DMS79 treated with DMSO at 0.1 percent for 48 hours (cell line): ENCODE results near the gene CNTN1.
"Not testable (repeated sequence)": the region's sequence is repeated elsewhere in the genome, so short reads cannot be mapped to it uniquely, and the experiment has no call there.

Experiments
- DNase-seq: peaks from one replicate; lab custom pipeline; 2025; lab: John Stamatoyannopoulos, UW

Gene CNTN1

GRCh38 chr12:40701756-40702155, 9.5 kb downstream of the CNTN1 start:
- no peak for DNase-seq

GRCh38 chr12:40711121-40711520, 18.9 kb downstream of the CNTN1 start:
- no peak for DNase-seq

GRCh38 chr12:40714636-40715035, 22.4 kb downstream of the CNTN1 start:
- no peak for DNase-seq

- DNase-seq, result no peak
These were observed 23.8 kb downstream of the CNTN1 start for GRCh38 chr12:40716037-40716436.

- DNase-seq, result no peak
These were observed 25.3 kb downstream of the CNTN1 start for GRCh38 chr12:40717576-40717975.

DNA sequence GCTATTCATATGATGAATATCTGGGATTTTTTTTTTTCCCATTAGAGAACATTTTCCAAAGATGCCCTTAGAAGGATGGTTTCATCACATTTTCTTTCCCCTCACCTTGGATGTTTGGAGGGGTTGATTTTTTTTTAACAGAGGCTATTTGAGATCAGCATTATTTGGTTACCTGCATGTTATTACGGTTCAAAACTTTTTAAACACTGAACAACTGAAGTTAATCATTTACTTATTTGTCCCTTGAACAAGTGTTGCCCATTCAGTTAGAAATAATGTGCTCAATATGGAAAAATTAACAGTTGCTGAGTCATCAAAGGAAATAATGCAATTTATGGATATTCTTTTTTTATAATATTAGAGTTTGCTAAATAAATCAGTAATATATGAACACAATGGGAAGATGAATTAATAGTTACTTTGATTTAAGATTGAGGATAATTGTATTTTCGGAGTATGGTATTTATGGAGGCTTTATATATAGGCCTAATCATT, 26.7 kb downstream of the CNTN1 start:
- no peak for DNase-seq

DNA sequence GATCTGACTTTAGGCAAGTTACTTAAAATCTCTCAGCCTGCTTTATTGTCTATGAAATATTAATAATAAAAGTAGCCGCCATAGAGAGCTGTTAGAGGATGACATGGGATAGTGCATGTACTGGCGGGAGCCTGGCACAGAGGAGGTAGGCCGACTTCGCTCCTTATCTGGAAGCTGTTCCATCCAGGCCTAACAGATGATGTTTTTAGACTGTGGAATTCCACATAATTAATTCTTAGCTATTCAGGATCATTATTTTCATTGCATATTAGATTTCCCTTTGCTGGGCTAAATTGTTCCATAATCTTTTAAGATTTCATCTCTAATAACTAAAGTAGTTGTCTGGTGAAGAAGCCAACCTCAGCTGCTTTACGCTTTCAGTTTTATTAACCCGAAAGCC, 30.8 kb downstream of the CNTN1 start:
- no peak for DNase-seq

DNA sequence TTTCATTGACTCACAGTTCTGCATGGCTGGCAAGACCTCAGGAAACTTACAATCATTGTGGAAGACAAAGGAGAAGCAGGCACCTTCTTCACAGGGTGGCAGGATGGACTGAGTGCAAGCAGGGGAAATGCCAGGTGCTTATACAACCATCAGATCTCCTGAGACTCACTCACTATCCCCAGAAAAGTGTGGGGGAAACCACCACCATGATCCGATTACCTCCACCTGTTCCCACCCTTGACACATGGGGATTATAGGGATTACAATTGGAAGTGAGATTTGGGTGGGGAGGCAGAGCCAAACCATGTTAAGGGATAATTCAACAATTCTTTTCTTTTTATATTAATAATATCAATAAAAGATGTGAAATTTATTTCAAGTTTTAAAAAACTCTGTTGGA, 34.1 kb downstream of the CNTN1 start:
- no peak for DNase-seq

DNA sequence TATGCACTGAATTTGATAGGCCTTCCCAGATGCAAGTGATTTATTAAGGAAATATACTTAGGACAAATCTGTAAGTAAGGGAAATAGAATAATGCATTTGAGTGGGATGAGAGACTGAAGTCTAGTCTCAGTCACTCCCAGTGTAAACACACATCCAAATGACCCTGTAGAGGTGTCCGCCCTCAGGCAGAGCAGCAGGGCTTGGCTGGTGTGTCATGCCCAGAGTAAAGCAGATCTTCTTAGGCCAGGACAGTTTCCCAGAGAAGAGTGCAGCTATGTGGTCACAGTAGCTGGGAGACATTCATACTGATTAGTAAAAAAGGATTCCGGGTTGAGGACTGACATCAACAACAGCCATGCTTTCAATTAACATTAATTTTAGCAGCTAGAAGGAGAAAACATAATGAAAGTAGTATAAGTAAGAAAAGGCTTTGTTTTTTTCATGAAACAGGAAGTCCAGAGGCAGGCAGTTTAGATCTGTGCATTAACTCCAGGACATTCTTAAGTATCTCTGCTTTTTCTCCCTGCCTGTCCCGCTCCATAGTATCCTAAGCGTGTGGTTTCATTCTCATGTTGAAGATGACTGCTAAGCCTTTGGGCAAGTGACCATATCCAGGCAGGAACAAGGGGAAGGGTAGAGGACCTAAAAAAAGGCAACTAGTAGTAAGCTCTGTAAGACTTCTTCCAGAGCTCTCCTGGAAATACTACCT, 35.7 kb downstream of the CNTN1 start:
- DNase-seq, result no peak

DNA sequence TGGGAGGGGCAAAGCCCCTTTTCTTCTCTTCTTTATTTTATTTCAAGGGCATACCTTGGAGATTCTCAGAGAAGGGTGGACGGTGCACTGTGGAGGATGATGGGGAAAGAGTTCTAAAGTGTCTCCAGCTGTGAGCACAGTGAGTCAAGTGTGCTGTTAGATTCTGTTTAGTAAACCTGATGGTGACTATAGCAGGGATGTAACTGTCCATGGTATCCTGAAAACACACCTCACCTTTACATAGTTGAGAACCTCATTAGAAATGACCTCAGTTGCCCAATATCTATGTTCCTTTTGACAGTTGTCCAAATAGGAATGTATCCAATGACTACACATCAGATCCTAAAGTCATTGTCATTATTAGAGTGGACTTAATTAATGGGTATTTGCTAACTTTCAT, 38.0 kb downstream of the CNTN1 start:
- DNase-seq, result no peak

DNA sequence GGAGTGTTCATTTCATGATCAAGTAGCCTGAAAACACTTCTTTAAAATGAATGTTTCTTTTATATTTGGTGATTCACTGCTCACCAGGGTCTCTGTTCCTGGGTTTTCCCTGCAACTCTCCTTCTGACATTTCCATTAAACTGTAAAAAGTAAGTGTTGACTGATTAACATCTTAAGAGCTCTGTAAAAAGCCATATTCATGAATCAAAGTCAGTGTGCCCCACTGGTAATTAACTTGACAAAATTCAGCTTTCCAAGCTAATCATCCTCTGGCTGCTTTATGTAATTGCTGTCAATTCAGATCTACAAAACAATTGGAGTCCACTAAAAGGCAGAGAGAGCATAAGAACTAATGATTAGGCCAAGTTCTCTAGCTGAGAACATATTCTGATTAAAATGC, 41.6 kb downstream of the CNTN1 start:
- DNase-seq, result no peak

DNA sequence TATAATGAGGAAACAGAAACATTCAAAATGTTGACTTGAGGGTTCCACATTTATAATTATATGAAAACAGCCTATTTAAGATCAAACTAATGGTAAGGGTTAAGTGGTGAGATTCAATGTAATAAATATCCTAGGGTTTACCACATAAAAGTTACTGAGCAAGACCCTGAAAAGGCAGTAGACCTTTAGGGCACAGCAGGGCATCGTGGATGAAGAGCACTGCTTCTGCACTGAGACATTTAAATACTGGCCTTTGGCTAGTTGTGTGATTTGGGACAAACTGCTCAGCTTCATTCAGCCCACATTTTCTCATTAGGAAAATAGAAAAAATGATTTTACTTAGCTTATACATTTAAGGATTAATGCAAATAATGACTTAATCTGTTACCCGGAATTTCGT, 42.0 kb downstream of the CNTN1 start:
- no peak for DNase-seq

DNA sequence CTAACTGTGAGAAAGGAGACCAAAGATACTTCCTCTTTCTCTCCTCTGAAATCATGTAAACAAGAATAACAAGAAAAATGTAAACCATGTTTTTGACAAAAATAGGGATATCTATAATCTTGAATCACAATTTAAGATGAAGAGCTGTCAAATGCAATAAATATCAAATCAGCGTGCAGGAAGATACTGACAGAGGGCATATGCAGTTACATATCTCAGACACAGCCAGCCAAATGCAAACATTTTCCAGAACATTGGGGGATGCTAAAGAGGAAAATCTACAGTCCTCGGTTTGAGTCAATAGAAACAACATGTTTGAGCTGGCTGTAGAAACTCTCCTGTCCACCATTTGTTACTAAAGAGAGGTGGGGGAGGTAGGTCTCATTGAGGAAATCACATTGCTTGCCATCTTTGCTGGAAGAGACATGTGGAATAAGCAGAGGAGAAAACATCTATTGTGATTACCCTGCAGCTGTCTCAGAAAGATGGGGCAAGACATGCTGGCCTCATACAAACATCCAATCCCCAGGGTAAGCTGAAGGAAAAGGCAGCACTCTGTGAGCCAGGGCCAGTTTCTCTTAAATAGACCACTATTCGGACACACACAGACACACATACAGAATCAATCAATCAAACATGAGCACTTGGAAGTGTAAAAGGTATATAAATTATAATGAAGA, 43.5 kb downstream of the CNTN1 start:
- DNase-seq, result no peak

DNA sequence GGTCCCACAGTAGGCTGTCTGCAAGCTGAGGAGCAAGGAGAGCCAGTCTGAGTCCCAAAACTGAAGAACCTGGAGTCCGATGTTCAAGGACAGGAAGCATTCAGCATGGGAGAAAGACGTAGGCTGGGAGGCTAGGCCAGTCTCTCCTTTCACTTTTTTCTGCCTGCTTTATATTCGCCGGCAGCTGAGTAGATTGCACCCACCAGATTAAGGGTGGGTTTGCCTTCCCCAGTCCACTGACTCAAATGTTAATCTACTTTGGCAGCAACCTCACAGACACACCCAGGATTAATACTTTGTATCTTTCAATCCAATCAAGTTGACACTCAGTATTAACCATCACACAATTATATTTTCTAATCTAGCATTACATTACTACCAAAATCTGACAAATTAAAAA, 45.2 kb downstream of the CNTN1 start:
- DNase-seq, result not testable (repeated sequence)

DNA sequence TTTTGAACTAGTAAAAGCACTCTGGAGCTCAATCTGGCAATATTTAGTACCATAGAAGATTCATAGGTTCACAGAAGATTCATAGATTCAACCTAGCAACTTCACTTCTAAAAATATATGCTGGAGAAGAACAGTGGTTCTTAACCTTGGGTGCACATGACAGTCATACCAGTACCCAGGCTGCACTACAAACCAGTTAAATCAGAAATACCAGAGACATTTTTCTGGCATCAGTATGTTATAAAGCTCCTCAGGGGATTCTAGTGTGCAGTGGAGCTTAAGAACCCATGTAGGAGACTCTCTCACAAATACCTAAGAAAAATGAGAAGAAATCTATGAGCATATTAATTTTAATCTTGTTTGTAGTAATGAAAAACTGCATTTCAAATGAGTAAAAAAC, 46.6 kb downstream of the CNTN1 start:
- no peak for DNase-seq

DNA sequence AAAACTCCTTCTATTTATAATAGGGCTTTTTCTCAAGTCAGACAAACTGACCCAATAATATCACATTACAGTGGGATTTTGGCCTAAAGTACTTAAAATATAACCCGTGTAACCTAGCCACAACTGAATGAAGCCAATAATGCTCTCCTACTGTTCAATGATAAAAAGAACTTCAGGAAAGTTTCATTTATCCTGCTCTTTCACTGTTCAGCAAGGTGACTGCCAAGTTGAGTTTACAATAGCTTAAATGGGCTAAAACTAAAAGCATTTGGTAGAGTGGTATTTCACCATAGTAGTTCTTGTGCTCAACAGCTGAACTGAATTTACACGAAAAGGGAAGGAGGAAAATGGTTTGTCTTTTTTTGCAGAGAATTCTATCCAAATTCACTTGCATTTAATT, 49.8 kb downstream of the CNTN1 start:
- DNase-seq, result no peak

DNA sequence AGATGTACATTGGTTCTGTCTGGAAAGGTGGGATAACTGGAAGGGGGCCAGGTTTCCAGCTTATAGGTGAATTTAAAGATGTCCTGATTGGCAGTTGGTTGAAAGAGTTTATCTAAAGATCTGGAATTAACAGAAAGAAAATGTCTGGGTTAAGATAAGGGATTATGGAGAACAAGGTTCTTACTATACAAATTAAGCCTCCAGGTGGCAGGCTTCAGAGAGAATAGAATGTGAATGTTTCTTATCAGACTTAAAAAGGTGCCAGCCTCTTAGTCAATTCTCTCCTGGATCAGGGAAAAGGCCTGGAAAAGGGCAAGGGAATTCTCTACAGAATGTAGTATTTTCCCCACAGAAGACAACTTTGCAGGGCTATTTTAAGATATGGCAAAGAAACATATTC, 53.1 kb downstream of the CNTN1 start:
- no peak for DNase-seq

- no peak for DNase-seq
These were observed 57.6 kb downstream of the CNTN1 start for GRCh38 chr12:40749863-40750262.

- no peak for DNase-seq
These were observed 59.8 kb downstream of the CNTN1 start for GRCh38 chr12:40752011-40752410.

DNA sequence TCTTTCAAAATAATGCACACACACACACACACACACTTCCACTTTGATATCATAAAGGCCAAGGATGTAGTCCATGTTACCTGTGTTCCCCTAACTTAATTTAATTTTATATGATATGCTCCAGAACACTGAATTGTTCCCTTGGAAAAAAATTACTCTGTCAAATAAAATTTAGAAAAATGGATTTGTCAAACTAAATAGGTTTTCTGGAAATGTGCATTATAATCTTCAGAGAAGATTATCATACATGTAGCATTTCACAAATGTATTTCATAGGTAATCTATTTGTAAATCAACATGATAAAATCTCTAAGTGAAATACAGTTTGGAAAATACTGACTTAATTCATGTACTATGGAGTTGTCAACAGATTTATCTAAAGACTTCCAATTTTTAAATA, 68.6 kb downstream of the CNTN1 start:
- DNase-seq, result no peak

GRCh38 chr12:40762072-40762471, 69.8 kb downstream of the CNTN1 start:
- no peak for DNase-seq

DNA sequence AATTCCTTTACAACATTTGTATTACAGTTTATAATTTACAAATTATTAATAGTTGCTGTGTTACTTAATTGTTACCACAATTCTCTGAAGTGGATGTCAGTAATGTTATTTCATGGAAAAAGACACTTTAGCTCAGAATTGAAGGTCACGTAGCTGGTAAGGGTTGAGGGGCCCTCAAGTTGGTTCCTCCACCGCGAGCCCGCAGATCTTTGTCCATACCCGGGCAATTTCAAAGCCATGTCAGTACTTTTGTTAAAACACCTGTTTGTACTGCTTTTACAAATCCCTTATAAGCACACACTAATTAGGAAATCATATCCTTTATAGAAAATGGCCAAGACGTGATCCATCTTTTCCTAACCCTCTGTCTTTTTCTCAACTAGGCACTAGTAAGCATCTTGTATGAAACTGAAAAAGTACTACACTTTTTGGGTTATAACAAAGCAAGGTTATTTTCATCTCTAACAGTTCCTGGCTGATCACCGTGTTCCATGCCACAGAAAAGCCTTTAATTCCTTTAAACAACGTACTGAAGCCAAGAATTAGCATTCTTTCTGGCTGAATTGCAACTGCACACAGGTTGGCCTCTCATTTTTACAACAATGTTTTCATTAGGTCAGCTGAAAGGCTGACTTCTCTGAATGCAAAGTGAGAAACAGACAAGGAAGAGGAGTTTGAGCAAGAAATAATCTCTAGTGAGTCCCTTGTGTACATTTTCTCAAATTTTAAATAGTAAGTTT, 76.1 kb downstream of the CNTN1 start:
- no peak for DNase-seq

DNA sequence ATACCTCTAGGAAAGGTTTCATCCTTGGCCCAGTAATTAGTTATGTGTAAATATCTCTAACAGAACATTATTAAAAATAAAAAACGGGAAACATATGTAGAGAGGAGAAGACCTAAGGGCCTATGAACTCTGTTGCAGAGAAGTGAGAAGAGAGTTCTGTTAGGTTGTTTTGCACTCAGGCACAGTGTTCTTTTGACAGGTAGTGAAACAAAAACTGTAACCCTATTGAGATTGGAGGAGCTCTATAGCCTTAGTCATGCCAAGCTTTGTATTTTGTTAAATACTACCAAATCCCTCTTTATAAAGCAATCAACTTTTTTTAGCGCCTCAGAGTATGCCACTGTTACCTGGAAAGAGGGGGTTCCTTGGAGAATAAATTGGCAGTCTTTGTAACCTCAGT, 77.6 kb downstream of the CNTN1 start:
- DNase-seq, result no peak
